ENCODE results near the gene MACROD2. TPM values are rescaled to one million over a fixed set of nuclear protein-coding genes. Genes with fewer than 3 reads are reported as not detected.

MACROD2 gene
- total and polyA plus RNA-seq, 2 experiments from 2014 or later, result 2.8 to 4.3 TPM

DNA sequence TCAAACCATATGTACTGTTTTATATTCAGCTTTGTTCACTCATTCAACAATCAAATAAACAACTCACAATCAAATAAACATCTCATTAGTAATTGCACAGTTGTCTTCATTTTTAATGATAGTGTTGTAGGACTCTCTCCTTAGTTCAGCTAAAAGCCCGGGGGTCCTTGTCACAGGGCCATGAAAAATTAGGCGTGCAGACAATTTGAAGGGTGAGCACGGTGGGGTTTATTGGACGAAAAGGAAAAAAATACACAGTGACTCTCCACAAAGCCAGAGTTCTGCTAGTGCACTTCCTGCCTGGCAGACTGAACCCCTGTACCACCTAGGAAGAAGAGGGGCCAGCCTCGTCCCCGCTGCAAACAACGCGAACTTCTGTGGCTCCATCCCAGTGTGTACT, 599.7 kb downstream of the MACROD2 start:
- H3K27ac Mint-ChIP-seq, result no peak overlapping the region
- H3K27me3 Mint-ChIP-seq (ENCODE audit: insufficient read depth, low read depth, poor library complexity), result peaks cover 3% of the 10 kb centered on the region
- H4K20me1 ChIP-seq (replicated peaks; ENCODE audit: insufficient read depth), result no peaks in the 10 kb centered on the region
- peaks cover 5% of the 10 kb centered on the region; the same call in 2 of the 3 replicates for H3K4me1 Mint-ChIP-seq
- TF ChIP-seq, protein P1, sequence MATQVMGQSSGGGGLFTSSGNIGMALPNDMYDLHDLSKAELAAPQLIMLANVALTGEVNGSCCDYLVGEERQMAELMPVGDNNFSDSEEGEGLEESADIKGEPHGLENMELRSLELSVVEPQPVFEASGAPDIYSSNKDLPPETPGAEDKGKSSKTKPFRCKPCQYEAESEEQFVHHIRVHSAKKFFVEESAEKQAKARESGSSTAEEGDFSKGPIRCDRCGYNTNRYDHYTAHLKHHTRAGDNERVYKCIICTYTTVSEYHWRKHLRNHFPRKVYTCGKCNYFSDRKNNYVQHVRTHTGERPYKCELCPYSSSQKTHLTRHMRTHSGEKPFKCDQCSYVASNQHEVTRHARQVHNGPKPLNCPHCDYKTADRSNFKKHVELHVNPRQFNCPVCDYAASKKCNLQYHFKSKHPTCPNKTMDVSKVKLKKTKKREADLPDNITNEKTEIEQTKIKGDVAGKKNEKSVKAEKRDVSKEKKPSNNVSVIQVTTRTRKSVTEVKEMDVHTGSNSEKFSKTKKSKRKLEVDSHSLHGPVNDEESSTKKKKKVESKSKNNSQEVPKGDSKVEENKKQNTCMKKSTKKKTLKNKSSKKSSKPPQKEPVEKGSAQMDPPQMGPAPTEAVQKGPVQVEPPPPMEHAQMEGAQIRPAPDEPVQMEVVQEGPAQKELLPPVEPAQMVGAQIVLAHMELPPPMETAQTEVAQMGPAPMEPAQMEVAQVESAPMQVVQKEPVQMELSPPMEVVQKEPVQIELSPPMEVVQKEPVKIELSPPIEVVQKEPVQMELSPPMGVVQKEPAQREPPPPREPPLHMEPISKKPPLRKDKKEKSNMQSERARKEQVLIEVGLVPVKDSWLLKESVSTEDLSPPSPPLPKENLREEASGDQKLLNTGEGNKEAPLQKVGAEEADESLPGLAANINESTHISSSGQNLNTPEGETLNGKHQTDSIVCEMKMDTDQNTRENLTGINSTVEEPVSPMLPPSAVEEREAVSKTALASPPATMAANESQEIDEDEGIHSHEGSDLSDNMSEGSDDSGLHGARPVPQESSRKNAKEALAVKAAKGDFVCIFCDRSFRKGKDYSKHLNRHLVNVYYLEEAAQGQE (IDR thresholded peaks at IDR 0.05; ENCODE audit: unreplicated experiment), result no peak
- no peaks in the 10 kb centered on the region for H3K36me3 ChIP-seq (ENCODE audit: insufficient read depth)
- peaks cover 7% of the 10 kb centered on the region for H3K4me1 ChIP-seq (ENCODE audit: insufficient read depth)
- no peak overlapping the region for H3K4me2 ChIP-seq
- no peak overlapping the region for H3K4me3 ChIP-seq
- no peaks in the 10 kb centered on the region for H3K36me3 Mint-ChIP-seq (ENCODE audit: low read depth)
- no peak for ATAC-seq
- H2AFZ ChIP-seq, result no peak overlapping the region
- no peaks in the 10 kb centered on the region for H3K9me2 ChIP-seq (ENCODE audit: insufficient read depth)
- no peak overlapping the region for H3K27ac ChIP-seq (ENCODE audit: low read depth)
- DNase-seq (ENCODE audit: low spot score), result no peak
- no peaks in the 10 kb centered on the region for H3F3A ChIP-seq (replicated peaks; ENCODE audit: low read depth)
- H3K4me3 Mint-ChIP-seq, result no peak overlapping the region
- H3K27me3 ChIP-seq (ENCODE audit: insufficient read depth), result no peaks in the 10 kb centered on the region
- no peaks in the 10 kb centered on the region for H3K79me2 ChIP-seq (replicated peaks; ENCODE audit: insufficient read depth)
- H3K9me3 Mint-ChIP-seq, result no peaks in the 10 kb centered on the region

DNA sequence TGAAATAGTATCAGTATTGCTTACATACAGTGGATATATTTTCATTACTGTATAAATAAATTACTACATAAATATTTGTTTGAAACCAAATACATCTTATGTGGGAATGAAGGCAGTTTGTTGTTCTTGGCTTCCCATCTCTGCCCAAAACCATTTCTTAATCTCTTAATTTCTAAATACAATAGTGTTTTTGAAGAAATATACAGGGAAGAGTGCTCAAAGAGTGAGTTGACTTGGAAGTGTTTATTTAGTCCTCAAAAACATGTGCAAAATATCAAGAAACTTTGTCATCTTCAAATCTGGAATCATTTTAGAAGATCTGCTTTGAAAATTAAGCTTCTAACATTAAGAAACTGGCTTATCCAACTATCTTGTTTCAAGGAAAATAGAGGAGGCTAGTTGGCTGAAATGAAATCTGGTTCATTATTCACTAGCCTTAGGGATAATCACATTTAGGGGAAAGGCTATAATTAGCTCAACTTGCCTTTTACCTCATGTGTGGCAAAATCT, 601.9 kb downstream of the MACROD2 start:
- peaks cover 7% of the 10 kb centered on the region for H3K4me1 ChIP-seq (ENCODE audit: insufficient read depth)
- H3K4me3 Mint-ChIP-seq, result no peak overlapping the region
- TF ChIP-seq ZNF114 (CRISPR knock-in tag; IDR thresholded peaks at IDR 0.05), result no peak
- no peak for TF ChIP-seq EZH2phosphoT487 (IDR thresholded peaks at IDR 0.05; ENCODE audit: unreplicated experiment)
- no peak for TF ChIP-seq CREB1 (CRISPR knock-in tag; IDR thresholded peaks at IDR 0.05; ENCODE audit: low read depth)
- TF ChIP-seq, protein P2, sequence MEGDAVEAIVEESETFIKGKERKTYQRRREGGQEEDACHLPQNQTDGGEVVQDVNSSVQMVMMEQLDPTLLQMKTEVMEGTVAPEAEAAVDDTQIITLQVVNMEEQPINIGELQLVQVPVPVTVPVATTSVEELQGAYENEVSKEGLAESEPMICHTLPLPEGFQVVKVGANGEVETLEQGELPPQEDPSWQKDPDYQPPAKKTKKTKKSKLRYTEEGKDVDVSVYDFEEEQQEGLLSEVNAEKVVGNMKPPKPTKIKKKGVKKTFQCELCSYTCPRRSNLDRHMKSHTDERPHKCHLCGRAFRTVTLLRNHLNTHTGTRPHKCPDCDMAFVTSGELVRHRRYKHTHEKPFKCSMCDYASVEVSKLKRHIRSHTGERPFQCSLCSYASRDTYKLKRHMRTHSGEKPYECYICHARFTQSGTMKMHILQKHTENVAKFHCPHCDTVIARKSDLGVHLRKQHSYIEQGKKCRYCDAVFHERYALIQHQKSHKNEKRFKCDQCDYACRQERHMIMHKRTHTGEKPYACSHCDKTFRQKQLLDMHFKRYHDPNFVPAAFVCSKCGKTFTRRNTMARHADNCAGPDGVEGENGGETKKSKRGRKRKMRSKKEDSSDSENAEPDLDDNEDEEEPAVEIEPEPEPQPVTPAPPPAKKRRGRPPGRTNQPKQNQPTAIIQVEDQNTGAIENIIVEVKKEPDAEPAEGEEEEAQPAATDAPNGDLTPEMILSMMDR (conservative IDR thresholded peaks at IDR 0.05; ENCODE audit: low read depth in 2 of 2), result no peak
- TF ChIP-seq, protein P1 (IDR thresholded peaks at IDR 0.05; ENCODE audit: unreplicated experiment), result no peak
- no peak for TF ChIP-seq STAT1 (IDR thresholded peaks at IDR 0.05; ENCODE audit: unreplicated experiment)
- no peak for TF ChIP-seq JUNB (IDR thresholded peaks at IDR 0.05; ENCODE audit: unreplicated experiment)
- no peak for TF ChIP-seq POLR2AphosphoS5 (IDR thresholded peaks at IDR 0.05; ENCODE audit: low read depth)
- TF ChIP-seq EZH2 (IDR thresholded peaks at IDR 0.05; ENCODE audit: low read depth, unreplicated experiment), result no peak
- no peak for TF ChIP-seq ZNF331 (CRISPR knock-in tag; IDR thresholded peaks at IDR 0.05; ENCODE audit: low read depth)

More for the DNA sequence above, 601.9 kb downstream of the MACROD2 start:
- no peak overlapping the region for H2AFZ ChIP-seq
- H4K20me1 ChIP-seq (replicated peaks; ENCODE audit: insufficient read depth), result no peaks in the 10 kb centered on the region
- peaks cover 5% of the 10 kb centered on the region; the same call in 2 of the 3 replicates for H3K4me1 Mint-ChIP-seq
- H3K4me3 ChIP-seq, result no peak overlapping the region
- ATAC-seq (no peak), DNase-seq (ENCODE audit: low spot score) (no peak)
- H3K36me3 Mint-ChIP-seq (ENCODE audit: low read depth), result no peaks in the 10 kb centered on the region
- no peaks in the 10 kb centered on the region for H3K9me2 ChIP-seq (ENCODE audit: insufficient read depth)
- no peaks in the 10 kb centered on the region for H3K36me3 ChIP-seq (ENCODE audit: insufficient read depth)
- H3K27ac ChIP-seq (ENCODE audit: low read depth), result no peak overlapping the region
- no peaks in the 10 kb centered on the region for H3K9me3 Mint-ChIP-seq
- H3F3A ChIP-seq (replicated peaks; ENCODE audit: low read depth), result no peaks in the 10 kb centered on the region
- no peaks in the 10 kb centered on the region for H3K27me3 ChIP-seq (ENCODE audit: insufficient read depth)
- H3K27ac Mint-ChIP-seq, result no peak overlapping the region
- peaks cover 3% of the 10 kb centered on the region for H3K27me3 Mint-ChIP-seq (ENCODE audit: insufficient read depth, low read depth, poor library complexity)
- no peaks in the 10 kb centered on the region for H3K79me2 ChIP-seq (replicated peaks; ENCODE audit: insufficient read depth)
- no peak overlapping the region for H3K4me2 ChIP-seq

Data from GM23338 (cell line).